K562 (cell line): Measurements from ENCODE around the gene YIF1A. TPM values are rescaled to one million over a fixed set of nuclear protein-coding genes. Genes with fewer than 3 reads are reported as not detected.
A peak's percentile ranks its signal among the peaks of the same experiment; 100 is the strongest.

Experiments used
- ATAC-seq: fragments of 200-7000 bp; cut with Tn5 transposase; 3 replicates; pipeline ENCODE4 v1.9.1; 2020; ENCODE audit warnings: moderate library complexity
- BruUV-seq: library from RNA; stranded (reverse); fragments of 400-500 nt; replicated peaks from 2 replicates; lab custom pipeline; 2021; lab: Mats Ljungman, UMichigan
- CTCF ChIA-PET: fragments of 300-600 bp; formaldehyde crosslinking; extraction: SDS; loops from one replicate; lab custom pipeline; 2021; ENCODE audit warnings: low intra/inter-chr PET ratio; lab: Yijun Ruan, JAX
- POLR2A ChIA-PET: fragments of 300-600, 350-650 bp; sonication (Branson Sonifier 250); formaldehyde crosslinking; extraction: SDS; loops from one replicate; lab custom pipeline; 2021; ENCODE audit warnings: antibody characterized with exemption, inconsistent platforms; lab: Yijun Ruan, JAX
- DNase-seq, 4 experiments: peaks; one replicate each; pipeline versions ENCODE4 v3.0.0 to v3.0.0-alpha.2; 2011 to 2018; ENCODE audit warnings: low spot score in 3 of 4, mixed read lengths in 3 of 4; ENCODE audit errors: extremely low read depth in 1 of 4
- FAIRE-seq: peaks from 2 replicates; lab custom pipeline; 2011; peaks lifted over from hg19 to GRCh38; lab: Jason Lieb, UNC
- H2AFZ ChIP-seq: 2 replicates; pipeline ENCODE4 v1.6.0; 2011; ENCODE audit warnings: low read depth, low read length, control low read depth, inconsistent platforms
- H3K27ac ChIP-seq: fragments of 200-600 bp; 3 replicates; pipeline ENCODE4 v1.8.0; 2011; ENCODE audit warnings: low read depth, mild to moderate bottlenecking, control low read depth, inconsistent platforms, low read length, moderate library complexity, mixed read lengths; ENCODE audit errors: extremely low read depth
- H3K27me3 ChIP-seq, 2 experiments: fragments of 300-600 bp in 1 of 2; 2 replicates in 1 of 2; 3 replicates in 1 of 2; pipeline versions ENCODE4 v1.6.0 to v1.8.0; 2011; ENCODE audit warnings: inconsistent platforms in 2 of 2, low read length in 2 of 2, mild to moderate bottlenecking in 1 of 2, mixed read lengths in 1 of 2, moderate library complexity in 1 of 2; ENCODE audit not compliant: control insufficient read depth in 2 of 2, insufficient read depth in 2 of 2
- H3K36me3 ChIP-seq: fragments of 300-600 bp; 3 replicates; pipeline ENCODE4 v1.8.0; 2011; ENCODE audit warnings: mild to moderate bottlenecking, low read length, inconsistent platforms; ENCODE audit not compliant: control insufficient read depth, insufficient read depth
- H3K4me1 ChIP-seq, 2 experiments: fragments of 200-600 bp in 1 of 2; replicated peaks in 1 of 2; 2 replicates in 1 of 2; 3 replicates in 1 of 2; pipeline versions ENCODE4 v1.5.1 to v1.8.0; 2011; ENCODE audit warnings: inconsistent platforms in 2 of 2, low read length in 2 of 2, mild to moderate bottlenecking in 1 of 2, mixed read lengths in 1 of 2, moderate library complexity in 1 of 2; ENCODE audit not compliant: control insufficient read depth in 2 of 2, insufficient read depth in 2 of 2
- H3K4me2 ChIP-seq: 2 replicates; pipeline ENCODE4 v1.6.1; 2011; ENCODE audit warnings: low read length, control low read depth, inconsistent platforms, mixed read lengths; ENCODE audit not compliant: insufficient read depth
- H3K4me3 ChIP-seq: fragments of 200-600 bp; sonication (generic), shearing (Covaris generic); 2 replicates; pipeline ENCODE4 v1.5.1; 2016; ENCODE audit warnings: control low read depth, inconsistent platforms
- H3K79me2 ChIP-seq: fragments of 200-600 bp; 3 replicates; pipeline ENCODE4 v1.8.0; 2011; ENCODE audit warnings: low read length, inconsistent platforms; ENCODE audit not compliant: control insufficient read depth, insufficient read depth
- H3K9ac ChIP-seq, 2 experiments: 2 replicates each; pipeline versions ENCODE4 v1.6.0 to v1.6.1; 2011; ENCODE audit warnings: low read depth in 2 of 2, low read length in 2 of 2, control low read depth in 1 of 2, inconsistent platforms in 1 of 2, mild to moderate bottlenecking in 1 of 2, mixed read lengths in 1 of 2; ENCODE audit not compliant: insufficient read depth in 1 of 2
- H3K9me1 ChIP-seq: one replicate; pipeline ENCODE4 v1.6.0; 2011; ENCODE audit warnings: inconsistent platforms, mild to moderate bottlenecking, low read length, moderate library complexity; ENCODE audit not compliant: control insufficient read depth, insufficient read depth
- H3K9me3 ChIP-seq: replicated peaks from 2 replicates; pipeline ENCODE4 v1.5.1; 2011; ENCODE audit warnings: low read depth, low read length, inconsistent platforms; ENCODE audit not compliant: control insufficient read depth, insufficient read depth
- H4K20me1 ChIP-seq: replicated peaks from 2 replicates; pipeline ENCODE4 v1.6.1; 2011; ENCODE audit warnings: low read length, inconsistent platforms, mixed read lengths; ENCODE audit not compliant: control insufficient read depth, insufficient read depth
- GATAD2B ChIP-seq: fragments of 450-650 bp; IDR thresholded peaks from 2 replicates; pipeline ENCODE4 v1.6.1; 2017; ENCODE audit warnings: mild to moderate bottlenecking, borderline replicate concordance
- HDAC3 ChIP-seq: fragments of 450-650 bp; IDR thresholded peaks from 2 replicates; pipeline ENCODE4 v1.6.1; 2018; ENCODE audit warnings: borderline replicate concordance, mild to moderate bottlenecking, moderate library complexity; ENCODE audit not compliant: partially characterized antibody
- NFRKB ChIP-seq: fragments of 450-650 bp; IDR thresholded peaks from 2 replicates; pipeline ENCODE4 v1.6.1; 2016; ENCODE audit warnings: low read depth
- ZNF316 ChIP-seq: fragments of 450-650 bp; IDR thresholded peaks from 2 replicates; pipeline ENCODE4 v1.6.1; 2016
- WGBS: fragments of 100-300 bp; shearing (Covaris generic); methylation state at CpG from one replicate; pipeline ENCODE4 v1.1.6; 2016; ENCODE audit warnings: low coverage, mixed read lengths; ENCODE audit not compliant: insufficient coverage; ENCODE audit errors: missing lambda C conversion rate; 5-methylcytosine and 5-hydroxymethylcytosine counted together
- in situ Hi-C: fragments of 300-500 bp; cut with MboI; formaldehyde crosslinking; loops from 4 replicates; pipeline ENCODE4 v1.15.0; 2018; ENCODE audit warnings: inconsistent platforms, mixed read lengths
- intact Hi-C: fragments of 100-400 bp; cut with micrococcal nuclease; formaldehyde crosslinking; loops from 2 replicates; pipeline ENCODE4 v1.14.2; 2022
- polyA plus RNA-seq, 8 experiments: library from polyadenylated mRNA; depleted of rRNA in 4 of 8; stranded (reverse) in 5 of 8; unstranded in 3 of 8; fragments of >200 nt; fragmentation: Nextera tagmentation in 2 of 8; fragmentation: Illumina TruSeq in 1 of 8; extraction: Ambion mirVana in 2 of 8; extraction: Trizol in 1 of 8; gene quantifications; 2 replicates each; pipeline versions ENCODE4 v1.2.1 to v1.2.3, GENCODE V29; 2011 to 2014; ENCODE audit warnings: inconsistent platforms in 1 of 8, missing spikeins in 1 of 8
- total RNA-seq, 7 experiments: library from RNA; depleted of rRNA in 6 of 7; stranded (reverse); fragments of >200 nt in 6 of 7; fragmentation: Illumina TruSeq in 2 of 7; extraction: Trizol in 2 of 7; gene quantifications; 2 replicates each; pipeline versions ENCODE4 v1.2.1 to v1.2.3, GENCODE V29; 2011 to 2021; ENCODE audit warnings: low replicate concordance in 1 of 7
- TF ChIP-seq, protein P1 (sequence below): sonication (generic); formaldehyde crosslinking; IDR thresholded peaks from 2 replicates; pipeline ENCODE4 v1.8.1; 2023; ENCODE audit warnings: mild to moderate bottlenecking, missing genetic modification reagents
- TF ChIP-seq, protein P2 (sequence below): fragments of 250-450 bp; sonication (Bioruptor Pico); IDR thresholded peaks from 2 replicates; pipeline ENCODE4 v1.5.0; 2021; ENCODE audit warnings: mild to moderate bottlenecking, borderline replicate concordance
- TF ChIP-seq, protein P3 (sequence below): fragments of 250-450 bp; sonication (Bioruptor Pico); IDR thresholded peaks from 2 replicates; pipeline ENCODE4 v1.8.0; 2021; ENCODE audit warnings: mild to moderate bottlenecking, moderate library complexity
- TF ChIP-seq, protein P4 (sequence below): fragments of 250-450 bp; sonication (Bioruptor Pico); IDR thresholded peaks from 2 replicates; pipeline ENCODE4 v1.6.1; 2021; ENCODE audit warnings: mild to moderate bottlenecking

Gene YIF1A
- total and polyA plus RNA-seq, 9 of the 15 experiments (the other 6 are each of a cell fraction or from before 2014, with no cell fraction given), result 8.6 to 121 (median 77.2) TPM

DNA sequence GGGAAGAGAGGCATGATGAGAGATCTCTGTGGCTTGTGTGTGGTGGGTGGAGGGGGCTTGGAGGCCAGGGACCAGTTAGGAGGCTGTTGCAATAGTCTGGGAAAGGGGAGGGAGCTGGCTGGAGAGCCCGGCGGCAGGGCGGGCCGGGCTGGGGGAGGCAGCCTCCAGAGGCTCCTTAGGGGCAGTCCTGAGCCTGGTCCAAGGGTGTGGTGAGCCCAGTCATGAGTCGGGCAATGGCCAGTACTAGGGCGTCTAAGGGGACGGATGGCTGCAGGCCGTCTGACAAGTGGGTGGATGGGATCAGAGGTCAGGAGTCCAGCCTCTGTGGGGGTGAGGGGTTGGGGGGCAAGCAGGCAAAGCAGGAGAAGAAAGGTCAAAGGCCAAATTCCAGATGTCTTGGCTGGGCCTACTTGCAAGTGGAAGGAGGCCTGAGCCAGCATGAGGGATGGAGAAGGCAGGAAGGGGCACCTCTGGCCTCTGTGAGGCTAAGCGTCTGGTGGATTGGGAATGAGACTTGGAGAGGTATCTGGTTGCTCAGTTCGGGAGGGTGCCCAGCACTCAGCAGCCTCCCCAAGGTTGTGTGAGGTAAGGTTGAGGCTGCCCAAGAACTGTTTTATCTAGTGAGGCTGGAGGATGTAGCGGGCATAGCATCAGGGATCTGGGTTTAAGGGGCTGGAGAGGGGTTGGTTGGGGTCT lies 33.9 kb upstream of the YIF1A start:
- Histone ChIP-seq H3K27ac (no peak overlapping the region), H3K9me3 (no peaks in the 10 kb centered on the region), H3K27me3 (no peaks in the 10 kb centered on the region), H3K4me1 (peaks cover 3 to 46% of the 10 kb centered on the region in 2 experiments; a peak in 3 of 5 replicates), H3K4me2 (no peak overlapping the region), H3K79me2 (no peaks in the 10 kb centered on the region), H3K36me3 (no peaks in the 10 kb centered on the region), H3K4me3 (no peak overlapping the region), H3K9ac (no peak overlapping the region), H4K20me1 (no peaks in the 10 kb centered on the region), H3K9me1 (peaks cover 4% of the 10 kb centered on the region), H2AFZ (peak overlapping the region; percentile 87)
- CTCF ChIA-PET, result interaction anchor here (0.7 to 1.5 kb wide), 2 partner anchors 11 to 100 kb away, joined by 8 to 16 read pairs; no protein-coding TSS in a partner anchor
- intact Hi-C loops, result no loop called here
- whole genome bisulfite sequencing, result 33% methylated on average over 7 of the region's 11 CpGs
- no TSS peak for BruUV-seq
- DNase-seq (peak in 1 of 4 experiments; percentile 44), ATAC-seq (no peak), FAIRE-seq (no peak)
- TF ChIP-seq, protein P1, sequence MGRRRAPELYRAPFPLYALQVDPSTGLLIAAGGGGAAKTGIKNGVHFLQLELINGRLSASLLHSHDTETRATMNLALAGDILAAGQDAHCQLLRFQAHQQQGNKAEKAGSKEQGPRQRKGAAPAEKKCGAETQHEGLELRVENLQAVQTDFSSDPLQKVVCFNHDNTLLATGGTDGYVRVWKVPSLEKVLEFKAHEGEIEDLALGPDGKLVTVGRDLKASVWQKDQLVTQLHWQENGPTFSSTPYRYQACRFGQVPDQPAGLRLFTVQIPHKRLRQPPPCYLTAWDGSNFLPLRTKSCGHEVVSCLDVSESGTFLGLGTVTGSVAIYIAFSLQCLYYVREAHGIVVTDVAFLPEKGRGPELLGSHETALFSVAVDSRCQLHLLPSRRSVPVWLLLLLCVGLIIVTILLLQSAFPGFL, result no peak
- TF ChIP-seq, protein P2, sequence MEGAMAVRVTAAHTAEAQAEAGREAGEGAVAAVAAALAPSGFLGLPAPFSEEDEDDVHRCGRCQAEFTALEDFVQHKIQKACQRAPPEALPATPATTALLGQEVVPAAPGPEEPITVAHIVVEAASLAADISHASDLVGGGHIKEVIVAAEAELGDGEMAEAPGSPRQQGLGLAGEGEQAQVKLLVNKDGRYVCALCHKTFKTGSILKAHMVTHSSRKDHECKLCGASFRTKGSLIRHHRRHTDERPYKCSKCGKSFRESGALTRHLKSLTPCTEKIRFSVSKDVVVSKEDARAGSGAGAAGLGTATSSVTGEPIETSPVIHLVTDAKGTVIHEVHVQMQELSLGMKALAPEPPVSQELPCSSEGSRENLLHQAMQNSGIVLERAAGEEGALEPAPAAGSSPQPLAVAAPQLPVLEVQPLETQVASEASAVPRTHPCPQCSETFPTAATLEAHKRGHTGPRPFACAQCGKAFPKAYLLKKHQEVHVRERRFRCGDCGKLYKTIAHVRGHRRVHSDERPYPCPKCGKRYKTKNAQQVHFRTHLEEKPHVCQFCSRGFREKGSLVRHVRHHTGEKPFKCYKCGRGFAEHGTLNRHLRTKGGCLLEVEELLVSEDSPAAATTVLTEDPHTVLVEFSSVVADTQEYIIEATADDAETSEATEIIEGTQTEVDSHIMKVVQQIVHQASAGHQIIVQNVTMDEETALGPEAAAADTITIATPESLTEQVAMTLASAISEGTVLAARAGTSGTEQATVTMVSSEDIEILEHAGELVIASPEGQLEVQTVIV (CRISPR knock-in tag), result no peak
- no peak for TF ChIP-seq ZNF316
- no peak for TF ChIP-seq NFRKB
- no peak for TF ChIP-seq HDAC3
- TF ChIP-seq, protein P3, sequence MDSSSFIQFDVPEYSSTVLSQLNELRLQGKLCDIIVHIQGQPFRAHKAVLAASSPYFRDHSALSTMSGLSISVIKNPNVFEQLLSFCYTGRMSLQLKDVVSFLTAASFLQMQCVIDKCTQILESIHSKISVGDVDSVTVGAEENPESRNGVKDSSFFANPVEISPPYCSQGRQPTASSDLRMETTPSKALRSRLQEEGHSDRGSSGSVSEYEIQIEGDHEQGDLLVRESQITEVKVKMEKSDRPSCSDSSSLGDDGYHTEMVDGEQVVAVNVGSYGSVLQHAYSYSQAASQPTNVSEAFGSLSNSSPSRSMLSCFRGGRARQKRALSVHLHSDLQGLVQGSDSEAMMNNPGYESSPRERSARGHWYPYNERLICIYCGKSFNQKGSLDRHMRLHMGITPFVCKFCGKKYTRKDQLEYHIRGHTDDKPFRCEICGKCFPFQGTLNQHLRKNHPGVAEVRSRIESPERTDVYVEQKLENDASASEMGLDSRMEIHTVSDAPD (CRISPR knock-in tag), result no peak
- TF ChIP-seq, protein P4, sequence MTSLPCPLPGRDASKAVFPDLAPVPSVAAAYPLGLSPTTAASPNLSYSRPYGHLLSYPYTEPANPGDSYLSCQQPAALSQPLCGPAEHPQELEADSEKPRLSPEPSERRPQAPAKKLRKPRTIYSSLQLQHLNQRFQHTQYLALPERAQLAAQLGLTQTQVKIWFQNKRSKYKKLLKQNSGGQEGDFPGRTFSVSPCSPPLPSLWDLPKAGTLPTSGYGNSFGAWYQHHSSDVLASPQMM (CRISPR knock-in tag), result no peak
- TF ChIP-seq GATAD2B, result no peak
- in situ Hi-C loops, result no loop called here
- POLR2A ChIA-PET, result interaction anchor here (0.7 to 1.4 kb wide), 2 partner anchors 10 to 19 kb away, joined by 3 to 9 read pairs; no protein-coding TSS in a partner anchor
